ENCODE measurements around the gene FOXG1.

DNA sequence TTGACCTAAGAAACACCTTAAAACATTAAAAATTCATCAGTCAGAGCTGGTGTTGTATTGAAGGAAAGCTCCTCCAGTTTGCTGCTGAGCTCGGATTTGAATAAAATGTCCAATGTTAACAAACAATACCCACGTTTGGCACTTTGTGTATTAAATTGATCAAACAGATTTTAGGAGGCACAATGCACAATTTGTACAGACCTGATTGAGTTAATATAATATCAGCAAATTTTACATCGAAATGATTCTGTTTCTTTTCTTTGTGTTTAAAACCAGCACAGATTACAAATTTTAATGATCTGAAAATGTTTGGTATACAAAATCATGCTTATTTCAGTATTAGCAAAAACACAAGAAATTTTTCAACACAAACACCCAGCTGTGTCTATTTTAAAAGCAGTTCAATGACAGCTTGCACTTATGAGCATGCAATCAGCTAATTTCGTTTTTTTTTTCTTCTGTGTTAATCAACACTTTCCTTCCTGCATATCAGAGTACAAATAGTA is 2.8 kb upstream of the FOXG1 start:
- TF ChIP-seq POLR2A (IDR thresholded peaks at IDR 0.05; ENCODE audit: low read length) (no peak), GATA1 (IDR thresholded peaks at IDR 0.05; ENCODE audit: low read depth, low read length) (no peak)
